ENCODE measurements around the gene ANKRD2. TPM values are rescaled to one million over a fixed set of nuclear protein-coding genes. Genes with fewer than 3 reads are reported as not detected.

Gene ANKRD2
- total RNA-seq, 6 donors from 2014 or later: 0.67 to 2.4 (median 1.1) TPM; not detected in 1

GRCh38 chr10:97546456-97547270 lies 25.9 kb upstream of the ANKRD2 start:
- DNase-seq (no peak), ATAC-seq (ENCODE audit: low FRiP score in 2 of 2) (no peak)
- Histone ChIP-seq H3K27ac (no peak overlapping the region), H3K36me3 (no peaks in the 10 kb centered on the region), H3K27me3 (no peaks in the 10 kb centered on the region), H3K9me3 (no peaks in the 10 kb centered on the region), H3K4me3 (no peak overlapping the region), H3K4me1 (peaks cover 25 to 50% (median 31%) of the 10 kb centered on the region in 4 donors)
- 84 to 85% methylated on average over 18 of the region's 18 CpGs for WGBS, 2 donors
- no peak for TF ChIP-seq POLR2AphosphoS5 (IDR thresholded peaks at IDR 0.05)
- TF ChIP-seq, protein P1, sequence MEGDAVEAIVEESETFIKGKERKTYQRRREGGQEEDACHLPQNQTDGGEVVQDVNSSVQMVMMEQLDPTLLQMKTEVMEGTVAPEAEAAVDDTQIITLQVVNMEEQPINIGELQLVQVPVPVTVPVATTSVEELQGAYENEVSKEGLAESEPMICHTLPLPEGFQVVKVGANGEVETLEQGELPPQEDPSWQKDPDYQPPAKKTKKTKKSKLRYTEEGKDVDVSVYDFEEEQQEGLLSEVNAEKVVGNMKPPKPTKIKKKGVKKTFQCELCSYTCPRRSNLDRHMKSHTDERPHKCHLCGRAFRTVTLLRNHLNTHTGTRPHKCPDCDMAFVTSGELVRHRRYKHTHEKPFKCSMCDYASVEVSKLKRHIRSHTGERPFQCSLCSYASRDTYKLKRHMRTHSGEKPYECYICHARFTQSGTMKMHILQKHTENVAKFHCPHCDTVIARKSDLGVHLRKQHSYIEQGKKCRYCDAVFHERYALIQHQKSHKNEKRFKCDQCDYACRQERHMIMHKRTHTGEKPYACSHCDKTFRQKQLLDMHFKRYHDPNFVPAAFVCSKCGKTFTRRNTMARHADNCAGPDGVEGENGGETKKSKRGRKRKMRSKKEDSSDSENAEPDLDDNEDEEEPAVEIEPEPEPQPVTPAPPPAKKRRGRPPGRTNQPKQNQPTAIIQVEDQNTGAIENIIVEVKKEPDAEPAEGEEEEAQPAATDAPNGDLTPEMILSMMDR (IDR thresholded peaks at IDR 0.05): no peak
- no peak for TF ChIP-seq POLR2A (IDR thresholded peaks at IDR 0.05)
- no peak for TF ChIP-seq EP300 (IDR thresholded peaks at IDR 0.05)

GRCh38 chr10:97547271-97547600 lies 25.3 kb upstream of the ANKRD2 start:
- Histone ChIP-seq H3K36me3 (no peaks in the 10 kb centered on the region), H3K4me3 (no peak overlapping the region), H3K9me3 (no peaks in the 10 kb centered on the region), H3K27ac (no peak overlapping the region), H3K27me3 (no peaks in the 10 kb centered on the region), H3K4me1 (peaks cover 20 to 45% (median 26%) of the 10 kb centered on the region in 4 donors)
- 72 to 75% methylated on average over 4 of the region's 4 CpGs for WGBS, 2 donors
- DNase-seq (no peak), ATAC-seq (ENCODE audit: low FRiP score in 2 of 2) (no peak)
- TF ChIP-seq POLR2A (IDR thresholded peaks at IDR 0.05): no peak
- TF ChIP-seq POLR2AphosphoS5 (IDR thresholded peaks at IDR 0.05): no peak
- TF ChIP-seq, protein P1 (IDR thresholded peaks at IDR 0.05): no peak
- TF ChIP-seq EP300 (IDR thresholded peaks at IDR 0.05): no peak

DNA sequence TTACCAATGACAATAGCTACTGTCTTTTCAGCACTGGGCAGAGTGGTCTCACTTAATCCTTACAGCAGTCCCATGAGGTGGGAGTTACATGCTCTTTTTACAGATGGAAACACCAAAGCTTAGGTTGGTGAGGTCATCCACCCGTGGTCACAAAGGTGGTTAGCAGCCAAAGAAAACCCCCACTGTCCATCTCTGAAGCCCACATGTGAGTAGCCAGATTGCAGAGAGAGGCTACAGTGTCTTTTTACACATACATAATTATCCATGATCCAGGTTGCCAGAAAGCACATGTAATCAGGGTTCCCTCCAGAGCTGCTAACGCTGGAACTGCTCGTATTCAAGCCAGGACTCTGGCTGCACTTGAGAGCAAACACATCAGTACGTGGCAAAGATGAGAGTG lies 24.6 kb upstream of the ANKRD2 start:
- H3K36me3 ChIP-seq: no peaks in the 10 kb centered on the region
- TF ChIP-seq POLR2AphosphoS5 (IDR thresholded peaks at IDR 0.05) (no peak), EP300 (IDR thresholded peaks at IDR 0.05) (no peak), POLR2A (IDR thresholded peaks at IDR 0.05) (no peak)
- TF ChIP-seq, protein P1 (IDR thresholded peaks at IDR 0.05): no peak
- peak in 1 of 2 donors; percentile 34 for ATAC-seq (ENCODE audit: low FRiP score in 2 of 2)
- WGBS, 2 donors: 71 to 78% methylated on average over 4 of the region's 4 CpGs
- no peak overlapping the region for H3K4me3 ChIP-seq
- H3K27me3 ChIP-seq: no peaks in the 10 kb centered on the region
- DNase-seq: no peak
- H3K9me3 ChIP-seq: no peaks in the 10 kb centered on the region
- peaks cover 13 to 37% (median 19%) of the 10 kb centered on the region in 4 donors for H3K4me1 ChIP-seq
- no peak overlapping the region for H3K27ac ChIP-seq

- Histone ChIP-seq H3K27me3 (no peaks in the 10 kb centered on the region), H3K9me3 (no peaks in the 10 kb centered on the region), H3K27ac (peak overlapping the region in 1 of 4 donors; percentile 45), H3K36me3 (no peaks in the 10 kb centered on the region), H3K4me1 (peaks cover 6 to 36% (median 14%) of the 10 kb centered on the region in 4 donors), H3K4me3 (no peak overlapping the region)
- ATAC-seq (ENCODE audit: low FRiP score in 2 of 2) (no peak), DNase-seq (no peak)
- WGBS, 2 donors: 85 to 91% methylated on average over 9 to 13 of the region's 13 CpGs
- TF ChIP-seq EP300 (IDR thresholded peaks at IDR 0.05) (no peak), POLR2AphosphoS5 (IDR thresholded peaks at IDR 0.05) (no peak), POLR2A (IDR thresholded peaks at IDR 0.05) (no peak)
- TF ChIP-seq, protein P1 (IDR thresholded peaks at IDR 0.05): no peak
Measured at GRCh38 chr10:97548828-97549455, 23.6 kb upstream of the ANKRD2 start.
